ENCODE measurements around the gene DCC.

DCC gene

GRCh38 chr18:52519021-52519420 lies 179.0 kb downstream of the DCC start:
- no peak for DNase-seq

- no peak for DNase-seq
Observed at GRCh38 chr18:52523566-52523965, 183.6 kb downstream of the DCC start.

GRCh38 chr18:52531836-52532235 lies 191.8 kb downstream of the DCC start:
- DNase-seq, result no peak

- no peak for DNase-seq
Observed at GRCh38 chr18:52536039-52536438, 196.0 kb downstream of the DCC start.

GRCh38 chr18:52537261-52537660 lies 197.3 kb downstream of the DCC start:
- no peak for DNase-seq

- no peak for DNase-seq
Observed at GRCh38 chr18:52541056-52541455, 201.1 kb downstream of the DCC start.

- DNase-seq, result no peak
Observed at GRCh38 chr18:52544086-52544485, 204.1 kb downstream of the DCC start.

GRCh38 chr18:52546686-52547346 lies 206.8 kb downstream of the DCC start:
- no peak for DNase-seq

- DNase-seq, result no peak
Observed at GRCh38 chr18:52553441-52553840, 213.4 kb downstream of the DCC start.

- DNase-seq, result no peak
Observed at GRCh38 chr18:52554180-52554579, 214.2 kb downstream of the DCC start.

GRCh38 chr18:52567360-52567759 lies 227.4 kb downstream of the DCC start:
- DNase-seq, result peak; percentile 63

GRCh38 chr18:52569492-52569891 lies 229.5 kb downstream of the DCC start:
- DNase-seq, result peak; percentile 74

GRCh38 chr18:52570975-52571374 lies 231.0 kb downstream of the DCC start:
- DNase-seq, result peak; percentile 52

GRCh38 chr18:52572036-52573000 lies 232.3 kb downstream of the DCC start:
- no peak for DNase-seq

- no peak for DNase-seq
Observed at GRCh38 chr18:52577795-52578194, 237.8 kb downstream of the DCC start.

GRCh38 chr18:52582061-52582460 lies 242.1 kb downstream of the DCC start:
- no peak for DNase-seq

GRCh38 chr18:52582516-52582915 lies 242.5 kb downstream of the DCC start:
- no peak for DNase-seq

- DNase-seq, result peak; percentile 78
Observed at GRCh38 chr18:52588931-52589330, 248.9 kb downstream of the DCC start.

- DNase-seq, result no peak
Observed at GRCh38 chr18:52596748-52597435, 256.9 kb downstream of the DCC start.

- no peak for DNase-seq
Observed at GRCh38 chr18:52598921-52599320, 258.9 kb downstream of the DCC start.

GRCh38 chr18:52602820-52603219 lies 262.8 kb downstream of the DCC start:
- DNase-seq, result no peak

- DNase-seq, result no peak
Observed at GRCh38 chr18:52605345-52605744, 265.3 kb downstream of the DCC start.

GRCh38 chr18:52607985-52608384 lies 268.0 kb downstream of the DCC start:
- no peak for DNase-seq

Measured in fibroblast of upper back skin (primary cell).